22Rv1 (cell line): ENCODE data around the gene DUOX2.

ENCODE experiments used
- CTCF ChIP-seq: fragments of 450-650 bp; IDR thresholded peaks from 2 replicates; pipeline ENCODE4 v1.5.1; 2017; ENCODE audit warnings: mild to moderate bottlenecking
- ZFX ChIP-seq: fragments of 450-650 bp; IDR thresholded peaks from 2 replicates; pipeline ENCODE4 v1.6.1; 2017; ENCODE audit warnings: antibody characterized with exemption, borderline replicate concordance

- TF ChIP-seq CTCF = no peak
- TF ChIP-seq ZFX = no peak
Measured at GRCh38 chr15:45094358-45094730, 19.6 kb downstream of the DUOX2 start.
